MCF 10A (cell line): Measurements from ENCODE around the gene PARP9. TPM values are rescaled to one million over a fixed set of nuclear protein-coding genes. Genes with fewer than 3 reads are reported as not detected.

ENCODE experiments used
- BruUV-seq: library from RNA; stranded (reverse); fragments of 400-500 nt; replicated peaks from 2 replicates; lab custom pipeline; 2021; lab: Mats Ljungman, UMichigan
- CTCF ChIA-PET: fragments of 300-600 bp; sonication (Branson Sonifier 250); formaldehyde crosslinking; extraction: SDS; loops from one replicate; lab custom pipeline; 2021; ENCODE audit warnings: antibody characterized with exemption, inconsistent platforms; lab: Yijun Ruan, JAX
- POLR2A ChIA-PET: fragments of 300-600, 350-650 bp; sonication (Branson Sonifier 250); formaldehyde crosslinking; extraction: SDS; loops from one replicate; lab custom pipeline; 2020; ENCODE audit warnings: antibody characterized with exemption, inconsistent platforms; lab: Yijun Ruan, JAX
- DNase-seq: peaks from one replicate; pipeline ENCODE4 v3.0.0-alpha.2; 2018; ENCODE audit not compliant: unreplicated experiment
- H3K27ac Mint-ChIP-seq: one replicate; pipeline ENCODE4 v1.8.0; 2022; ENCODE audit warnings: mild to moderate bottlenecking, low read depth, mixed read lengths; ENCODE audit not compliant: unreplicated experiment
- H3K27me3 Mint-ChIP-seq: one replicate; pipeline ENCODE4 v1.8.0; 2022; ENCODE audit warnings: mixed read lengths; ENCODE audit not compliant: insufficient read depth, unreplicated experiment
- H3K36me3 Mint-ChIP-seq: one replicate; pipeline ENCODE4 v1.8.0; 2022; ENCODE audit warnings: mild to moderate bottlenecking, moderate library complexity, mixed read lengths; ENCODE audit not compliant: insufficient read depth, unreplicated experiment
- H3K4me1 Mint-ChIP-seq: one replicate; pipeline ENCODE4 v1.8.0; 2022; ENCODE audit warnings: mixed read lengths; ENCODE audit not compliant: insufficient read depth, unreplicated experiment
- H3K4me3 Mint-ChIP-seq: one replicate; pipeline ENCODE4 v1.8.0; 2022; ENCODE audit warnings: mild to moderate bottlenecking, moderate library complexity, mixed read lengths; ENCODE audit not compliant: unreplicated experiment
- H3K9me3 Mint-ChIP-seq: one replicate; pipeline ENCODE4 v1.8.0; 2022; ENCODE audit warnings: mixed read lengths; ENCODE audit not compliant: unreplicated experiment
- CTCF ChIP-seq: fragments of 200-600 bp; IDR thresholded peaks from one replicate; pipeline ENCODE4 v1.8.0; 2022; ENCODE audit warnings: antibody characterized with exemption, mild to moderate bottlenecking; ENCODE audit not compliant: unreplicated experiment
- intact Hi-C: fragments of 100-400 bp; cut with micrococcal nuclease; formaldehyde crosslinking; loops from 2 replicates; pipeline ENCODE4 v1.14.1; 2022
- total RNA-seq: library from RNA; stranded (reverse); gene quantifications from 2 replicates; pipeline ENCODE4 v1.2.3, GENCODE V29; 2022

The PARP9 gene
- total RNA-seq, 1 experiment from 2014 or later = 6.3 TPM

- ChIA-PET POLR2A (no interaction called here), CTCF (no interaction called here)
- H3K27me3 Mint-ChIP-seq = no peaks in the 10 kb centered on the region
- no TSS peak for BruUV-seq
- peaks cover 7% of the 10 kb centered on the region for H3K4me1 Mint-ChIP-seq
- no peaks in the 10 kb centered on the region for H3K36me3 Mint-ChIP-seq
- H3K9me3 Mint-ChIP-seq = no peaks in the 10 kb centered on the region
- DNase-seq = no peak
- intact Hi-C loops = no loop called here
- no peak for TF ChIP-seq CTCF
- H3K4me3 Mint-ChIP-seq = no peak overlapping the region
- no peak overlapping the region for H3K27ac Mint-ChIP-seq
These were observed 44.8 kb upstream of the PARP9 start for GRCh38 chr3:122608916-122609315.

GRCh38 chr3:122606330-122606729 is 42.2 kb upstream of the PARP9 start:
- no peak overlapping the region for H3K4me3 Mint-ChIP-seq
- no peak for DNase-seq

GRCh38 chr3:122603056-122603455 is 39.0 kb upstream of the PARP9 start:
- ChIA-PET POLR2A (no interaction called here), CTCF (no interaction called here)
- H3K36me3 Mint-ChIP-seq = no peaks in the 10 kb centered on the region
- H3K9me3 Mint-ChIP-seq = no peaks in the 10 kb centered on the region
- TF ChIP-seq CTCF = no peak
- H3K27me3 Mint-ChIP-seq = peaks cover 7% of the 10 kb centered on the region
- BruUV-seq = no TSS peak
- no peak overlapping the region for H3K4me3 Mint-ChIP-seq
- intact Hi-C loops = no loop called here
- no peak overlapping the region for H3K27ac Mint-ChIP-seq
- no peaks in the 10 kb centered on the region for H3K4me1 Mint-ChIP-seq
- no peak for DNase-seq

More at GRCh38 chr3:122606330-122606729, 42.2 kb upstream of the PARP9 start:
- TF ChIP-seq CTCF = no peak
- ChIA-PET POLR2A (no interaction called here), CTCF (no interaction called here)
- Mint-ChIP-seq H3K27me3 (peaks cover 7% of the 10 kb centered on the region), H3K36me3 (no peaks in the 10 kb centered on the region), H3K27ac (no peak overlapping the region), H3K4me1 (peaks cover 7% of the 10 kb centered on the region), H3K9me3 (no peaks in the 10 kb centered on the region)
- intact Hi-C loops = no loop called here
- no TSS peak for BruUV-seq

GRCh38 chr3:122602011-122602710 is 38.1 kb upstream of the PARP9 start:
- no TSS peak for BruUV-seq
- DNase-seq = no peak
- no peak for TF ChIP-seq CTCF
- H3K36me3 Mint-ChIP-seq = no peaks in the 10 kb centered on the region
- H3K27me3 Mint-ChIP-seq = peaks cover 7% of the 10 kb centered on the region
- H3K4me3 Mint-ChIP-seq = no peak overlapping the region
- ChIA-PET POLR2A (no interaction called here), CTCF (interaction anchor here (0.7 kb wide), 1 partner anchor 971 kb away, joined by 3 read pairs; no protein-coding TSS in a partner anchor)
- H3K9me3 Mint-ChIP-seq = no peaks in the 10 kb centered on the region
- H3K27ac Mint-ChIP-seq = no peak overlapping the region
- H3K4me1 Mint-ChIP-seq = no peaks in the 10 kb centered on the region
- intact Hi-C loops = no loop called here
